ENCODE measurements around the gene NAV3. TPM values are rescaled to one million over a fixed set of nuclear protein-coding genes. Genes with fewer than 3 reads are reported as not detected.

Gene NAV3
- total and polyA plus RNA-seq, 2 of the 4 experiments (the other 2 are of a cell fraction), result 25.5 to 106 TPM

- no peak overlapping the region for H2AK5ac ChIP-seq (ENCODE audit: low read depth, low read length)
- peak overlapping the region; percentile 13 for H2BK5ac ChIP-seq (ENCODE audit: low read depth, low read length, poor library complexity, severe bottlenecking)
- H3K56ac ChIP-seq (ENCODE audit: extremely low read depth, insufficient read depth, low read length), result no peak overlapping the region
- no peaks in the 10 kb centered on the region for H3K27me3 ChIP-seq (ENCODE audit: control insufficient read depth, insufficient read depth, low read length)
- no peak overlapping the region for H4K91ac ChIP-seq (ENCODE audit: insufficient read depth, low read depth, low read length)
- H3K9me3 ChIP-seq (ENCODE audit: control insufficient read depth, insufficient read depth, low read length), result no peaks in the 10 kb centered on the region
- DNase-seq (no peak), ATAC-seq (ENCODE audit: low read depth) (no peak)
- no peak overlapping the region for H3K4ac ChIP-seq (ENCODE audit: low read depth, low read length)
- peaks cover 2% of the 10 kb centered on the region; the same call in 1 of the 2 replicates for H3K4me1 ChIP-seq (ENCODE audit: control insufficient read depth, insufficient read depth, low read length)
- no peak overlapping the region for H3K18ac ChIP-seq (ENCODE audit: low read depth, low read length)
- BruUV-seq (replicated peaks), result no TSS peak
- no peak overlapping the region for H3K9ac ChIP-seq (ENCODE audit: low read depth, low read length)
- H4K5ac ChIP-seq (ENCODE audit: low read depth, low read length), result no peak overlapping the region
- peaks cover 7% of the 10 kb centered on the region for H3K36me3 ChIP-seq (ENCODE audit: control insufficient read depth, insufficient read depth, low read length)
- dilution Hi-C loops (cut with HindIII; ENCODE audit: low sequenced_read_pairs, unreplicated experiment), result no loop called here
- no peaks in the 10 kb centered on the region; the same call in 1 of the 2 replicates for H4K20me1 ChIP-seq (ENCODE audit: insufficient read depth, low read length)
- no peak overlapping the region for H3K23ac ChIP-seq (ENCODE audit: low read depth, low read length)
- no peak overlapping the region for H3K14ac ChIP-seq (replicated peaks; ENCODE audit: low read depth, low read length)
- intact Hi-C loops (cut with micrococcal nuclease), result no loop called here
- no peak for TF ChIP-seq ELK1 (IDR thresholded peaks at IDR 0.05; ENCODE audit: borderline replicate concordance, low read depth, low read length)
- H2AK9ac ChIP-seq (replicated peaks; ENCODE audit: low read depth, low read length, poor library complexity), result no peak overlapping the region
- no peak overlapping the region for H3K4me2 ChIP-seq (ENCODE audit: low read depth, low read length)
- POLR2A ChIA-PET (ENCODE audit: unreplicated experiment), result no interaction called here
- in situ Hi-C loops (cut with MboI; ENCODE audit: low sequenced_read_pairs), result no loop called here
- no peak overlapping the region for H4K8ac ChIP-seq (ENCODE audit: low read depth in 2 of 2, low read length in 2 of 2)
- H3K9me1 ChIP-seq (ENCODE audit: insufficient read depth, low read length), result peaks cover 4% of the 10 kb centered on the region; the same call in 1 of the 2 replicates
- H3K4me3 ChIP-seq (ENCODE audit: insufficient read depth, low read depth, low read length), result no peak overlapping the region
- CTCF ChIA-PET, result interaction anchor here (1.5 kb wide), 1 partner anchor 9 kb away, joined by 7 read pairs; no protein-coding TSS in a partner anchor
- no peak overlapping the region for H3K27ac ChIP-seq (ENCODE audit: insufficient read depth, low read length)
- H2BK120ac ChIP-seq (ENCODE audit: low read depth, low read length), result no peak overlapping the region
- WGBS, 2 experiments (ENCODE audit: extremely low coverage in 2 of 2, insufficient read length in 1 of 2), result 97% methylated on average over 6 of the region's 12 CpGs; no CpG with 5 or more reads in 1 of the 2 experiments
- no peak overlapping the region for H2BK20ac ChIP-seq (ENCODE audit: low read depth, low read length)
- H2BK15ac ChIP-seq (ENCODE audit: low read depth, low read length), result no peak overlapping the region
- H3K79me1 ChIP-seq (ENCODE audit: low read depth in 1 of 2, low read length in 2 of 2), result peaks cover 18 to 27% of the 10 kb centered on the region in 2 experiments; a peak in 3 of 4 replicates
- no peak overlapping the region for H2AFZ ChIP-seq (replicated peaks; ENCODE audit: low read length, poor library complexity)
Measured at GRCh38 chr12:78050790-78051189, 220.1 kb downstream of the NAV3 start.

Data from IMR-90 (cell line).